Heart left ventricle (tissue), 16 donors: ENCODE measurements around the gene ADTRP. TPM values are rescaled to one million over a fixed set of nuclear protein-coding genes. Genes with fewer than 3 reads are reported as not detected.

Experiments
- ATAC-seq, 4 donors: fragments of 200-7000 bp; cut with Tn5 transposase; one replicate each; pipeline ENCODE4 v1.9.1; 2020 to 2022; ENCODE audit warnings: moderate library complexity in 4 of 4, mild to moderate bottlenecking in 3 of 4, moderate number of reproducible peaks in 1 of 4
- DNase-seq, 5 donors: peaks; one replicate each; pipeline ENCODE4 v3.0.0-alpha.2; 2020
- H3K27ac ChIP-seq, 12 donors: fragments of 200-600 bp; sonication (generic) in 4 of 12; one replicate each; pipeline versions ENCODE4 v1.5.0 to v1.8.0; 2016 to 2022; ENCODE audit warnings: mild to moderate bottlenecking in 2 of 12
- H3K27me3 ChIP-seq, 9 donors: fragments of 200-600 bp; sonication (generic) in 2 of 9; one replicate each; pipeline versions ENCODE4 v1.5.1 to v1.8.0; 2016 to 2022; ENCODE audit warnings: mild to moderate bottlenecking in 3 of 9
- H3K36me3 ChIP-seq, 9 donors: fragments of 200-600 bp; sonication (generic) in 2 of 9; one replicate each; pipeline versions ENCODE4 v1.5.0 to v1.8.0; 2018 to 2022; ENCODE audit warnings: mild to moderate bottlenecking in 2 of 9
- H3K4me1 ChIP-seq, 12 donors: fragments of 200-600 bp; sonication (generic) in 4 of 12; one replicate each; pipeline versions ENCODE4 v1.5.0 to v1.8.0; 2016 to 2022; ENCODE audit warnings: mild to moderate bottlenecking in 3 of 12
- H3K4me3 ChIP-seq, 12 donors: fragments of 200-600 bp; sonication (generic) in 4 of 12; one replicate each; pipeline versions ENCODE4 v1.5.0 to v1.8.0; 2017 to 2022; ENCODE audit warnings: mild to moderate bottlenecking in 9 of 12, moderate library complexity in 4 of 12
- H3K9me3 ChIP-seq, 12 donors: fragments of 200-600 bp; sonication (generic) in 4 of 12; one replicate each; pipeline versions ENCODE4 v1.5.0 to v1.8.0; 2016 to 2022; ENCODE audit warnings: mild to moderate bottlenecking in 1 of 12
- POLR2A ChIP-seq, 2 donors: fragments of 450-650 bp; IDR thresholded peaks; one replicate each; pipeline ENCODE4 v1.6.1; 2017; ENCODE audit warnings: antibody characterized with exemption in 2 of 2, mild to moderate bottlenecking in 2 of 2, moderate library complexity in 2 of 2
- WGBS, 4 donors: extraction: QIAGEN DNeasy Blood & Tissue Kit in 2 of 4; methylation state at CpG; one replicate each; pipeline versions ENCODE4 v1.1.5 to v1.1.7; 2013 to 2018; 5-methylcytosine and 5-hydroxymethylcytosine counted together
- intact Hi-C, 10 donors: fragments of 100-400 bp; cut with DNase I; formaldehyde crosslinking; loops; one replicate each; pipeline versions ENCODE4 v1.11.1 to v1.14.2; 2022
- polyA plus RNA-seq, 2 donors: library from polyadenylated mRNA; stranded (reverse); fragments of 200-250 nt; gene quantifications; one replicate each; pipeline ENCODE4 v1.2.3, GENCODE V29; 2013
- total RNA-seq, 9 donors: library from RNA; depleted of rRNA in 2 of 9; stranded (reverse); fragments of >200 nt in 2 of 9; fragmentation: NEBNext Ultra II Directional in 3 of 9; extraction: Animal tissue kit (Norgen Biotek cat#: 25700) in 3 of 9; gene quantifications; one replicate each; pipeline versions ENCODE4 v1.1.0 to v1.2.4, GENCODE V29; 2016 to 2023
- TF ChIP-seq, protein P1 (sequence below), 12 donors: fragments of 200-600 bp; sonication (generic) in 4 of 12; IDR thresholded peaks; one replicate each; pipeline versions ENCODE4 v1.5.0 to v1.8.0; 2018 to 2022; ENCODE audit warnings: antibody characterized with exemption in 12 of 12, mild to moderate bottlenecking in 5 of 12
- donor health status: ischemic (EF 13 %, LVEDD 7.1; RV severe dilation, severe dysfunction).
- donor health status: healthy with polysubstance abuse.
- donor health status: DM: no; HTN: yes; CAD: no.
- donor health status: DM: no; HTN: no; CAD: no.
- donor health status: ischemic (EF 25% LVEDD 6.9; RV normal size, moderate dysfunction).
- donor health status: ischemic (EF 25% LVEDD 5.7; RV mildly dilated, moderate dysfunction).
- donor health status: healthy.
- donor health status: DM: yes; HTN: yes; CAD: no.
- donor health status: ischemic (EF 35%, LVEDD 5.7; RV mildly dilated, moderate dysfunction).
- donor health status: nonischemic (EF 11% LVEDD 7.7; RV severe dilation, severe dysfunction).
- donor health status: DM: yes; HTN: yes; CAD: no.
- donor health status: PGD.
- donor health status: ischemic (EF 29% LVEDD 5.4; RV normal size, mild dysfunction).
- donor health status: nonischemic (EF 23%, LVEDD 6.1; RV moderate dilation, normal function).

ADTRP gene
- total and polyA plus RNA-seq, 11 donors = 0.26 to 0.85 (median 0.45) TPM; not detected in 7

DNA sequence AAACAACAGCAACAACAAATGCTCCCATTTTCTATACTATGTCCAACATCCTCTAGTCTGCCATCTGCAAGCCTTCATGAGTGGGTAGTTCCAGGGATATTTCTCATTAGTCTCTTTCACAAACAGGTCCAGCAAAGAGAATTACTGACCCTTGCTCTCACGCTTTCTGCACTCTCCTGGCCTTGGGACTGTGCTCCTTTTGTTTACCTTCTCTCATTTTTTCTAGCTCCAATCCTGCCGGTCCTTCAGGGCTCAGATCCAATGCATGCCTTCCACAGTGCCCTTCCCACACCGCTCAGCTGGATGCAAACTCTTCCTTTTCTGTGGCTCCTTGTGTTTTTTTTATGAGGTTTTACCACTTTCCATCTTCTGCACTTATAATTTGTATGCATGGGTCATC, 47.2 kb downstream of the ADTRP start:
- H3K27me3 ChIP-seq = no peaks in the 10 kb centered on the region
- TF ChIP-seq POLR2A (IDR thresholded peaks at IDR 0.05) = no peak
- TF ChIP-seq, protein P1, sequence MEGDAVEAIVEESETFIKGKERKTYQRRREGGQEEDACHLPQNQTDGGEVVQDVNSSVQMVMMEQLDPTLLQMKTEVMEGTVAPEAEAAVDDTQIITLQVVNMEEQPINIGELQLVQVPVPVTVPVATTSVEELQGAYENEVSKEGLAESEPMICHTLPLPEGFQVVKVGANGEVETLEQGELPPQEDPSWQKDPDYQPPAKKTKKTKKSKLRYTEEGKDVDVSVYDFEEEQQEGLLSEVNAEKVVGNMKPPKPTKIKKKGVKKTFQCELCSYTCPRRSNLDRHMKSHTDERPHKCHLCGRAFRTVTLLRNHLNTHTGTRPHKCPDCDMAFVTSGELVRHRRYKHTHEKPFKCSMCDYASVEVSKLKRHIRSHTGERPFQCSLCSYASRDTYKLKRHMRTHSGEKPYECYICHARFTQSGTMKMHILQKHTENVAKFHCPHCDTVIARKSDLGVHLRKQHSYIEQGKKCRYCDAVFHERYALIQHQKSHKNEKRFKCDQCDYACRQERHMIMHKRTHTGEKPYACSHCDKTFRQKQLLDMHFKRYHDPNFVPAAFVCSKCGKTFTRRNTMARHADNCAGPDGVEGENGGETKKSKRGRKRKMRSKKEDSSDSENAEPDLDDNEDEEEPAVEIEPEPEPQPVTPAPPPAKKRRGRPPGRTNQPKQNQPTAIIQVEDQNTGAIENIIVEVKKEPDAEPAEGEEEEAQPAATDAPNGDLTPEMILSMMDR (IDR thresholded peaks at IDR 0.05) = no peak
- no peaks in the 10 kb centered on the region for H3K9me3 ChIP-seq
- H3K4me1 ChIP-seq = peaks cover 0 to 29% (median 0%) of the 10 kb centered on the region in 12 donors
- intact Hi-C loops = no loop called here
- no peaks in the 10 kb centered on the region for H3K36me3 ChIP-seq
- DNase-seq (no peak), ATAC-seq (no peak)
- no peak overlapping the region for H3K4me3 ChIP-seq
- WGBS, 4 donors = 68 to 78% (median 73%) methylated on average over 3 of the region's 3 CpGs
- peak overlapping the region in 7 of 12 donors; percentile 11 to 73 (median 33) for H3K27ac ChIP-seq

DNA sequence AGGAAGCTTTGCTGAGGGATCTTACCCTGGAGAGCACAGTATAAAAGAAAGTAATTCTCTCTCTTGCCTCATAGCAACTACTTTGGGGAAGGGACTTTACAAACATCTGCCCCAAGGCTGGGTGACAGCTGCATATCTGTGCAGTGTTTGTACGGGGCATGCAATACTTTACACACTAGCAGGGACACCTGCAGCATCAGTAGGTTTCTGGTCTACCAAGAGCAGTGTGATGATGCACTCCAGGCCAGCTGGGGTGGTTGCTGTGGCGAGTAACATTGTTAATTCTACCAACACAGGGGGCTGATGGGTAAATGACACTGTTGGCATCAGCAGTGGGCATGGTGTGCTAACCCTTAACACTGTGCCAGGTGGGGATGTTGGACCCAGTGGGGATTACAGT, 48.0 kb downstream of the ADTRP start:
- Histone ChIP-seq H3K36me3 (no peaks in the 10 kb centered on the region), H3K4me3 (no peak overlapping the region), H3K4me1 (peaks cover 0 to 29% (median 0%) of the 10 kb centered on the region in 12 donors), H3K27ac (no peak overlapping the region), H3K9me3 (no peaks in the 10 kb centered on the region), H3K27me3 (no peaks in the 10 kb centered on the region)
- no peak for DNase-seq
- 80 to 86% (median 85%) methylated on average over 2 of the region's 2 CpGs for WGBS, 4 donors
- no peak for ATAC-seq
- TF ChIP-seq, protein P1 (IDR thresholded peaks at IDR 0.05) = no peak
- TF ChIP-seq POLR2A (IDR thresholded peaks at IDR 0.05) = no peak
- intact Hi-C loops = no loop called here

DNA sequence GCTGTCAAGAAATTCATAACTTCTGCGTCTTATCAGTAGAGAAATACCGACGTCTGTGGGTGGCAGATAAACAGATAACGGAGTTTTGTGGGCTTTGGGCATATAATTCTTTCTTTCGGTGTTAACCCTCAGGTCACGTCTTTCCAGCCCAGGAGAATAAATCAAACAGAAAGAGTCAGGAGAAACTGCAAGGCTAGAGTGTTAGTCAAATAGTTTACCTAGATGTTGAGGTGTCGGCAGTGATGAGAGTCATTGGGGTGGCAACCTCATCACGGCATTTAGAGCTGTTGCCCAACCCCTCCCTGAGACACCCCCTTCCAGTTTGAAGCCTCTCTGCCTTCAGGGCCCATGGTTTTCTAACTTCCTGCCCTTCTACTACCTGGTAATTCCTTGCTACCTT, 49.5 kb downstream of the ADTRP start:
- Histone ChIP-seq H3K4me3 (no peak overlapping the region), H3K4me1 (peaks cover 0 to 29% (median 0%) of the 10 kb centered on the region in 12 donors), H3K36me3 (no peaks in the 10 kb centered on the region), H3K27me3 (no peaks in the 10 kb centered on the region), H3K9me3 (no peaks in the 10 kb centered on the region), H3K27ac (no peak overlapping the region)
- intact Hi-C loops = no loop called here
- ATAC-seq (no peak), DNase-seq (no peak)
- WGBS, 4 donors = 83 to 92% (median 86%) methylated on average over 8 of the region's 8 CpGs
- TF ChIP-seq POLR2A (IDR thresholded peaks at IDR 0.05) = no peak

DNA sequence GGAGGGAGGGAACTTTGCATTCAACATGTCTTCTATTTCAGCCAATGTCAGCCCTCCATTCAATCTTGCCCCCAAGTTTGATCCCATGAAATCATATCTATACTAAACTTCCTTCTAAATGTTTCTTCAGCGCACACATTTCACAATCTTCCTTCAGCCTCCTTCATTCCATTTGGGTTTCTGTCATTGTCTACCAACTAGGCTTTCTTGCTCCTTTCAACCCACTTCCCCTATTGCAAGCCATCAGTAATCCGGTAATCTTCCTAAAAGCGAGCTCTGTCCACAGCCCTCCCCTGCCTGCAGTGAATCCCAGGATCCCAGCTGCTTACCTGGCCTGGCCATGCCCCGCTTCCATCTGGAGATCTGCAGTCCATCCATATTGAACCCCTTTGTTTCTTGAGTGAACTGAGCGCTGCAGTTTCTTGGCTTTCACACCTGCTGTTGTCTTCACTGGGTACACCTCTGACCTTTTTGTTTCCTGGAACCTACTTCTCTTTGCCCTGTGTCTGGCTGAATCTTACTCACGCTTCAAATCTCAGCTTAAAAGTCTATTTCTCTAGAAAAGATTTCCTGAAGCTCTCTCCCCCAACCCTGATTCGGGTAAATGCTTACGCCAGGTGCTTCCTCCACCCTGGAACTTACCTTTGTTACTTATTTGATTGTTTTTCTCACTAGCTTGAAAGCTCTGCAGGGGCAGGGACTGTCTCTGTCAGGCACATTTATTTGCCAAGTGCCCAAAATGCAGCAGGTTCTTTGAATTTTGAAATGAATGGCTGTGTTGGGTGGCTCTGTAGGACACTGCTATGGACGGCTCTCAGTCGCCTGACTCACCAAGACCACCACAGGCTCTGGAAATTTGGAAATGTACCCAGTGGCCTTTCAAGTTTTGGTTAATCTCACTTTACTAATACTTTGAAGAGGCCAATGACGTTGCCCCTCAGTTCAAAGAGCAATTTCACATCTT, 50.3 kb downstream of the ADTRP start:
- Histone ChIP-seq H3K27ac (no peak overlapping the region), H3K27me3 (no peaks in the 10 kb centered on the region), H3K4me3 (no peak overlapping the region), H3K4me1 (peaks cover 0 to 29% (median 0%) of the 10 kb centered on the region in 12 donors), H3K36me3 (no peaks in the 10 kb centered on the region), H3K9me3 (no peaks in the 10 kb centered on the region)
- intact Hi-C loops = no loop called here
- DNase-seq = no peak
- TF ChIP-seq, protein P1 (IDR thresholded peaks at IDR 0.05) = no peak
- TF ChIP-seq POLR2A (IDR thresholded peaks at IDR 0.05) = no peak
- 79 to 86% (median 84%) methylated on average over 11 of the region's 11 CpGs for WGBS, 4 donors
- no peak for ATAC-seq
